ENCODE results near the gene RTN4R. TPM values are rescaled to one million over a fixed set of nuclear protein-coding genes. Genes with fewer than 3 reads are reported as not detected.
A peak's percentile ranks its signal among the peaks of the same experiment; 100 is the strongest.

The RTN4R gene
- total RNA-seq, 2 experiments from 2014 or later, result 2.6 to 3.1 TPM

- ChIA-PET POLR2A (no interaction called here), CTCF (no interaction called here)
- Mint-ChIP-seq H3K27ac (no peak overlapping the region), H3K4me1 (ENCODE audit: low read depth) (peaks cover 5% of the 10 kb centered on the region), H3K9me3 (no peaks in the 10 kb centered on the region), H3K4me3 (no peak overlapping the region), H3K36me3 (no peaks in the 10 kb centered on the region), H3K27me3 (no peaks in the 10 kb centered on the region)
- no peak for DNase-seq
- intact Hi-C loops (cut with micrococcal nuclease), result no loop called here
Observed at GRCh38 chr22:20251981-20252380, 16.1 kb downstream of the RTN4R start.

GRCh38 chr22:20251491-20251890 is 16.6 kb downstream of the RTN4R start:
- no peaks in the 10 kb centered on the region for H3K27me3 Mint-ChIP-seq
- intact Hi-C loops (cut with micrococcal nuclease), result no loop called here
- POLR2A ChIA-PET, result no interaction called here

GRCh38 chr22:20249797-20250354 is 18.2 kb downstream of the RTN4R start:
- intact Hi-C loops (cut with micrococcal nuclease), result no loop called here
- H3K27ac Mint-ChIP-seq, result no peak overlapping the region
- H3K36me3 Mint-ChIP-seq, result no peaks in the 10 kb centered on the region
- peaks cover 15% of the 10 kb centered on the region for H3K4me1 Mint-ChIP-seq (ENCODE audit: low read depth)
- ChIA-PET CTCF (no interaction called here), POLR2A (no interaction called here)
- no peak for DNase-seq
- no peaks in the 10 kb centered on the region for H3K27me3 Mint-ChIP-seq
- no peak overlapping the region for H3K4me3 Mint-ChIP-seq
- H3K9me3 Mint-ChIP-seq, result no peaks in the 10 kb centered on the region

More at GRCh38 chr22:20251491-20251890, 16.6 kb downstream of the RTN4R start:
- H3K4me3 Mint-ChIP-seq, result no peak overlapping the region
- DNase-seq, result no peak
- H3K36me3 Mint-ChIP-seq, result no peaks in the 10 kb centered on the region
- no peaks in the 10 kb centered on the region for H3K9me3 Mint-ChIP-seq
- CTCF ChIA-PET, result no interaction called here
- H3K4me1 Mint-ChIP-seq (ENCODE audit: low read depth), result peaks cover 5% of the 10 kb centered on the region
- no peak overlapping the region for H3K27ac Mint-ChIP-seq

GRCh38 chr22:20248461-20248978 is 19.6 kb downstream of the RTN4R start:
- Mint-ChIP-seq H3K36me3 (no peaks in the 10 kb centered on the region), H3K27me3 (no peaks in the 10 kb centered on the region), H3K27ac (no peak overlapping the region), H3K9me3 (no peaks in the 10 kb centered on the region), H3K4me1 (ENCODE audit: low read depth) (peaks cover 22% of the 10 kb centered on the region), H3K4me3 (no peak overlapping the region)
- no peak for DNase-seq
- ChIA-PET POLR2A (no interaction called here), CTCF (no interaction called here)
- intact Hi-C loops (cut with micrococcal nuclease), result no loop called here

GRCh38 chr22:20247608-20248171 is 20.4 kb downstream of the RTN4R start:
- no peak for DNase-seq
- no peaks in the 10 kb centered on the region for H3K27me3 Mint-ChIP-seq
- intact Hi-C loops (cut with micrococcal nuclease), result no loop called here
- H3K36me3 Mint-ChIP-seq, result no peaks in the 10 kb centered on the region
- ChIA-PET POLR2A (no interaction called here), CTCF (interaction anchor here (0.8 kb wide), 1 partner anchor 11 kb away, joined by 4 read pairs; no protein-coding TSS in a partner anchor)
- no peak overlapping the region for H3K4me3 Mint-ChIP-seq
- H3K9me3 Mint-ChIP-seq, result no peaks in the 10 kb centered on the region
- H3K4me1 Mint-ChIP-seq (ENCODE audit: low read depth), result peaks cover 30% of the 10 kb centered on the region
- H3K27ac Mint-ChIP-seq, result no peak overlapping the region

GRCh38 chr22:20247010-20247505 is 21.1 kb downstream of the RTN4R start:
- no peak for DNase-seq
- Mint-ChIP-seq H3K27ac (no peak overlapping the region), H3K27me3 (no peaks in the 10 kb centered on the region), H3K4me3 (no peak overlapping the region), H3K9me3 (no peaks in the 10 kb centered on the region), H3K4me1 (ENCODE audit: low read depth) (peaks cover 36% of the 10 kb centered on the region), H3K36me3 (no peaks in the 10 kb centered on the region)
- POLR2A ChIA-PET, result no interaction called here
- CTCF ChIA-PET, result interaction anchor here (0.8 kb wide), 1 partner anchor 11 kb away, joined by 4 read pairs; no protein-coding TSS in a partner anchor
- intact Hi-C loops (cut with micrococcal nuclease), result no loop called here

GRCh38 chr22:20246368-20247009 is 21.6 kb downstream of the RTN4R start:
- Mint-ChIP-seq H3K27me3 (no peaks in the 10 kb centered on the region), H3K4me3 (no peak overlapping the region), H3K27ac (no peak overlapping the region), H3K9me3 (no peaks in the 10 kb centered on the region), H3K36me3 (no peaks in the 10 kb centered on the region), H3K4me1 (ENCODE audit: low read depth) (peaks cover 36% of the 10 kb centered on the region)
- CTCF ChIA-PET, result interaction anchor here (0.8 kb wide), 1 partner anchor 12 kb away, joined by 4 read pairs; no protein-coding TSS in a partner anchor
- POLR2A ChIA-PET, result no interaction called here
- intact Hi-C loops (cut with micrococcal nuclease), result no loop called here
- no peak for DNase-seq

- ChIA-PET CTCF (interaction anchor here (0.8 kb wide), 1 partner anchor 116 kb away, joined by 3 read pairs; no protein-coding TSS in a partner anchor), POLR2A (no interaction called here)
- intact Hi-C loops (cut with micrococcal nuclease), result no loop called here
- no peak overlapping the region for H3K4me3 Mint-ChIP-seq
- peaks cover 39% of the 10 kb centered on the region for H3K4me1 Mint-ChIP-seq (ENCODE audit: low read depth)
- no peaks in the 10 kb centered on the region for H3K27me3 Mint-ChIP-seq
- H3K36me3 Mint-ChIP-seq, result no peaks in the 10 kb centered on the region
- no peaks in the 10 kb centered on the region for H3K9me3 Mint-ChIP-seq
- H3K27ac Mint-ChIP-seq, result peak overlapping the region; percentile 31
- DNase-seq, result no peak
Observed at GRCh38 chr22:20245577-20246367, 22.3 kb downstream of the RTN4R start.

GRCh38 chr22:20244691-20245576 is 23.2 kb downstream of the RTN4R start:
- peak overlapping the region; percentile 86 for H3K27ac Mint-ChIP-seq
- intact Hi-C loops (cut with micrococcal nuclease), result no loop called here

GRCh38 chr22:20244250-20244648 is 23.9 kb downstream of the RTN4R start:
- H3K9me3 Mint-ChIP-seq, result no peaks in the 10 kb centered on the region
- ChIA-PET POLR2A (interaction anchor here (0.5 kb wide), 1 partner anchor 320 kb away, joined by 3 read pairs; no protein-coding TSS in a partner anchor), CTCF (interaction anchor here (1.0 kb wide), 1 partner anchor 14 kb away, joined by 3 read pairs; no protein-coding TSS in a partner anchor)
- no peaks in the 10 kb centered on the region for H3K27me3 Mint-ChIP-seq
- intact Hi-C loops (cut with micrococcal nuclease), result no loop called here
- peaks cover 39% of the 10 kb centered on the region for H3K4me1 Mint-ChIP-seq (ENCODE audit: low read depth)
- peak overlapping the region; percentile 86 for H3K27ac Mint-ChIP-seq
- H3K36me3 Mint-ChIP-seq, result no peaks in the 10 kb centered on the region
- H3K4me3 Mint-ChIP-seq, result no peak overlapping the region
- DNase-seq, result no peak

More at GRCh38 chr22:20244691-20245576, 23.2 kb downstream of the RTN4R start:
- H3K4me1 Mint-ChIP-seq (ENCODE audit: low read depth), result peaks cover 39% of the 10 kb centered on the region
- H3K9me3 Mint-ChIP-seq, result no peaks in the 10 kb centered on the region
- no peaks in the 10 kb centered on the region for H3K27me3 Mint-ChIP-seq
- no peaks in the 10 kb centered on the region for H3K36me3 Mint-ChIP-seq
- POLR2A ChIA-PET, result no interaction called here
- DNase-seq, result peak; percentile 53
- H3K4me3 Mint-ChIP-seq, result no peak overlapping the region
- CTCF ChIA-PET, result interaction anchor here (0.8 to 1.0 kb wide), 2 partner anchors 13 to 116 kb away, joined by 3 read pairs; no protein-coding TSS in a partner anchor
